OCI-LY3 (cell line): ENCODE results near the gene GLIPR1L1.

Experiments
- H2AFZ ChIP-seq: fragments of 200-600, 300-600 bp; shearing (Covaris generic); 2 replicates; pipeline ENCODE4 v1.6.0; 2014; ENCODE audit warnings: antibody characterized with exemption, low read depth, low read length
- H3K27ac ChIP-seq: fragments of 200-600, 300-600 bp; sonication (generic); 2 replicates; pipeline ENCODE4 v1.5.1; 2014; ENCODE audit warnings: mild to moderate bottlenecking, low read length, moderate library complexity, mixed read lengths
- H3K27me3 ChIP-seq: fragments of 200-600, 300-600 bp; sonication (generic); 2 replicates; pipeline ENCODE4 v1.6.1; 2014; ENCODE audit warnings: low read depth, low read length, mixed read lengths
- H3K36me3 ChIP-seq: fragments of 200-600, 300-600 bp; sonication (generic); replicated peaks from 2 replicates; pipeline ENCODE3; 2014; ENCODE audit warnings: low read depth, low read length, mixed read lengths
- H3K4me1 ChIP-seq: fragments of 300-600, 200-600 bp; sonication (generic); 2 replicates; pipeline ENCODE4 v1.6.1; 2014; ENCODE audit warnings: low read length, mixed read lengths
- H3K4me2 ChIP-seq: fragments of 200-600, 300-600 bp; sonication (generic); 2 replicates; pipeline ENCODE4 v1.6.1; 2014; ENCODE audit warnings: low read length, mixed read lengths
- H3K4me3 ChIP-seq: fragments of 300-600, 200-600 bp; sonication (generic); 2 replicates; pipeline ENCODE4 v1.5.1; 2014; ENCODE audit warnings: antibody characterized with exemption, mild to moderate bottlenecking, low read length, moderate library complexity
- H3K79me2 ChIP-seq: fragments of 300-600, 200-600 bp; shearing (Covaris generic); 2 replicates; pipeline ENCODE4 v1.6.1; 2014; ENCODE audit warnings: mild to moderate bottlenecking, low read length, mixed read lengths
- H3K9ac ChIP-seq: fragments of 300-600, 200-600 bp; shearing (Covaris generic); 2 replicates; pipeline ENCODE4 v1.6.0; 2014; ENCODE audit warnings: mild to moderate bottlenecking, low read length, moderate library complexity
- H3K9me3 ChIP-seq: fragments of 200-600, 300-600 bp; shearing (Covaris generic); 2 replicates; pipeline ENCODE4 v1.6.1; 2014; ENCODE audit warnings: low read length, mixed read lengths; ENCODE audit not compliant: insufficient read depth
- H4K20me1 ChIP-seq: fragments of 200-600, 300-600 bp; sonication (generic); 2 replicates; pipeline ENCODE4 v1.6.1; 2016; ENCODE audit warnings: low read length, mixed read lengths; ENCODE audit not compliant: insufficient read depth
- EZH2phosphoT487 ChIP-seq: fragments of 200-600 bp; shearing (Covaris generic); IDR thresholded peaks from 2 replicates; pipeline ENCODE4 v1.6.1; 2018; ENCODE audit warnings: antibody characterized with exemption, mixed run types, low read depth
- TF ChIP-seq, protein P1 (sequence below): fragments of 200-600, 300-600 bp; sonication (generic); IDR thresholded peaks from 2 replicates; pipeline ENCODE4 v1.5.1; 2014; ENCODE audit warnings: antibody characterized with exemption, low read length, low read depth

Gene GLIPR1L1

DNA sequence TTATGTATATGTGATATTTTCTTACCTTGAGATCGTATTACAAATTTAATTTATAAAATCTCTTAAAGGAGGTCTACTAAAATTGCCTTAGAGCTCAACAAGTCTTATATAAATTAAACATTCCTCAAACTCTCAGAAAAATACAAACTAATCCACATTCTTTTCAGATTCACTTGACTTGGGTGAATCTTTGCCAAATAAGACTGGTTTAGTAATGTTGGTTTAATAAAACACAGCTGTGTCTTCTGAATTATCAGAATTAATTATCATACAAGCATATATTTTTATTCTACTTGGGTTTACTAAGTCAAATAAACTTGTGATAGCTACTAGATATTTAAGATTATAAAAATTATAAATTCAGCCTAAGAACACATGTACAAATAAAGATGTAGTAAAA lies 69.8 kb downstream of the GLIPR1L1 start:
- Histone ChIP-seq H3K9me3 (no peaks in the 10 kb centered on the region), H3K27me3 (no peaks in the 10 kb centered on the region), H2AFZ (no peak overlapping the region), H3K79me2 (no peaks in the 10 kb centered on the region), H4K20me1 (no peaks in the 10 kb centered on the region), H3K27ac (no peak overlapping the region), H3K4me3 (no peak overlapping the region), H3K9ac (no peak overlapping the region), H3K36me3 (no peaks in the 10 kb centered on the region), H3K4me2 (no peak overlapping the region), H3K4me1 (peaks cover 9% of the 10 kb centered on the region)
- no peak for TF ChIP-seq EZH2phosphoT487
- TF ChIP-seq, protein P1, sequence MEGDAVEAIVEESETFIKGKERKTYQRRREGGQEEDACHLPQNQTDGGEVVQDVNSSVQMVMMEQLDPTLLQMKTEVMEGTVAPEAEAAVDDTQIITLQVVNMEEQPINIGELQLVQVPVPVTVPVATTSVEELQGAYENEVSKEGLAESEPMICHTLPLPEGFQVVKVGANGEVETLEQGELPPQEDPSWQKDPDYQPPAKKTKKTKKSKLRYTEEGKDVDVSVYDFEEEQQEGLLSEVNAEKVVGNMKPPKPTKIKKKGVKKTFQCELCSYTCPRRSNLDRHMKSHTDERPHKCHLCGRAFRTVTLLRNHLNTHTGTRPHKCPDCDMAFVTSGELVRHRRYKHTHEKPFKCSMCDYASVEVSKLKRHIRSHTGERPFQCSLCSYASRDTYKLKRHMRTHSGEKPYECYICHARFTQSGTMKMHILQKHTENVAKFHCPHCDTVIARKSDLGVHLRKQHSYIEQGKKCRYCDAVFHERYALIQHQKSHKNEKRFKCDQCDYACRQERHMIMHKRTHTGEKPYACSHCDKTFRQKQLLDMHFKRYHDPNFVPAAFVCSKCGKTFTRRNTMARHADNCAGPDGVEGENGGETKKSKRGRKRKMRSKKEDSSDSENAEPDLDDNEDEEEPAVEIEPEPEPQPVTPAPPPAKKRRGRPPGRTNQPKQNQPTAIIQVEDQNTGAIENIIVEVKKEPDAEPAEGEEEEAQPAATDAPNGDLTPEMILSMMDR: no peak

DNA sequence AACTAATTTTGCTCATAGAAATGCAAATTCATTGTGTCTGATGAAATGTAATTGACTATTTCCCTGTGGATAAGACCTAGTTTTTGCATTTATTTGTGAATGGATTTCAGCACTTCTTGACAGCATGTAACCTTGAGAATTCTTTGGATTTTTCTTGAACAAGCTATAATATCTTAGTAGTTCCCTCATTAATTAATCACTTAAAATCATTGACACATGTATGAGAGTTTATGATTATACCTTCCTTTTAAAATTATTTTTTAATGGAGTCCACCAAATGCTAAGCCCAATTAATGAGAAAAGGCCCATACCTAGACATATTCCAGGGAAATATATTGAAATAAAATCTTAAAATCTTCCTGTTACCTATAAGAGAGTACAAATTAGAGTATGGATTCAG lies 73.2 kb downstream of the GLIPR1L1 start:
- Histone ChIP-seq H3K79me2 (no peaks in the 10 kb centered on the region), H4K20me1 (no peaks in the 10 kb centered on the region), H3K4me1 (peaks cover 9% of the 10 kb centered on the region)

DNA sequence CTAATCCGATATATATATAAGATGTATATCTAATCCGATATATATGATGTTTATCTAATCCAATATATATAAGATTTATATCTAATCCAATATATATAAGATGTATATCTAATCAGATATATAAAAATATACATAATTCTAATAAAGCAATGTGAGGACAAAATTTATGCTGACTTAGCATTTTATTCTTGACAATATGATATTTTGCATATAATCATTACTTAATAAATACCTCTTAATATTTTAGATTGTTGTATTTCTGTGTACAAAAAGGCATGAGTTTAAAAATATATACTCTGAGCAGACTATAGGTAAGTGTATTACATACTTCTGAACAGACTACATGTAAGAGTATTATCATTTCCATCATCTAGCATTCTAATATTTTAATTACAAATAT lies 75.4 kb downstream of the GLIPR1L1 start:
- Histone ChIP-seq H3K27me3 (no peaks in the 10 kb centered on the region), H3K4me1 (peaks cover 8% of the 10 kb centered on the region), H2AFZ (no peak overlapping the region), H4K20me1 (no peaks in the 10 kb centered on the region), H3K27ac (no peak overlapping the region), H3K9ac (no peak overlapping the region), H3K4me3 (no peak overlapping the region), H3K79me2 (no peaks in the 10 kb centered on the region), H3K4me2 (no peak overlapping the region), H3K36me3 (no peaks in the 10 kb centered on the region), H3K9me3 (no peaks in the 10 kb centered on the region)
- TF ChIP-seq, protein P1: no peak
- no peak for TF ChIP-seq EZH2phosphoT487

More for the DNA sequence above, 73.2 kb downstream of the GLIPR1L1 start:
- Histone ChIP-seq H3K4me3 (no peak overlapping the region), H3K27me3 (no peaks in the 10 kb centered on the region), H3K4me2 (no peak overlapping the region), H3K9ac (no peak overlapping the region), H3K36me3 (no peaks in the 10 kb centered on the region), H3K9me3 (no peaks in the 10 kb centered on the region), H3K27ac (no peak overlapping the region), H2AFZ (no peak overlapping the region)
- TF ChIP-seq, protein P1: no peak
- TF ChIP-seq EZH2phosphoT487: no peak

DNA sequence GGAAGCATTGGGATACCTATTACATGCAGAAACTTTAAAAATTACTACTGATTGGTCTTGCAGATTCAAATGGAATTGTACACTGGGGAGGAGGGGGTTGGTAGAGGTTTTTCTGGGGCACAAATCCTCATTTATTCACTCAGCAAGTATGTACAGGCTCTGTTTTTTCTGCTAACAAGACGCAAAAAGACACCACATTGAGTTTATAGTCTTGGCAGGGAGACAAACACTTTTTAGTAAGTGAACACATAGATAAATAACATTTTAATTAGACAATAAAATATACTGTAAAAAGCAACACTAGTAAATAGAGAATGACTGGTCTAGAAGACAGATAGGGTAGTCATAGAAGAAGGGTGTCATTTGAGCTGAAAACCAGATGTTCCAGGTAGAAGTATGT lies 80.2 kb downstream of the GLIPR1L1 start:
- H2AFZ ChIP-seq: no peak overlapping the region
- no peaks in the 10 kb centered on the region for H4K20me1 ChIP-seq
- no peak overlapping the region for H3K9ac ChIP-seq
- no peak for TF ChIP-seq EZH2phosphoT487
- TF ChIP-seq, protein P1: no peak
- no peaks in the 10 kb centered on the region for H3K27me3 ChIP-seq
- no peak overlapping the region for H3K27ac ChIP-seq
- no peak overlapping the region for H3K4me2 ChIP-seq
- H3K79me2 ChIP-seq: no peaks in the 10 kb centered on the region
- no peaks in the 10 kb centered on the region for H3K4me1 ChIP-seq
- no peak overlapping the region for H3K4me3 ChIP-seq
- no peaks in the 10 kb centered on the region for H3K9me3 ChIP-seq
- H3K36me3 ChIP-seq: no peaks in the 10 kb centered on the region
